ENCODE measurements around the gene KCNQ1. TPM values are rescaled to one million over a fixed set of nuclear protein-coding genes. Genes with fewer than 3 reads are reported as not detected.

KCNQ1 gene
- total and polyA plus RNA-seq, 2 experiments from 2014 or later = 0.45 to 0.87 TPM

GRCh38 chr11:2793701-2794045 lies 348.9 kb downstream of the KCNQ1 start (continued):
- no peak for TF ChIP-seq ZNF462 (CRISPR knock-in tag; IDR thresholded peaks at IDR 0.05)
- TF ChIP-seq POLR2AphosphoS5 (IDR thresholded peaks at IDR 0.05; ENCODE audit: low read depth) = no peak
- TF ChIP-seq JUNB (IDR thresholded peaks at IDR 0.05; ENCODE audit: unreplicated experiment) = no peak
- no peak for TF ChIP-seq EZH2phosphoT487 (IDR thresholded peaks at IDR 0.05; ENCODE audit: unreplicated experiment)
- no peak for TF ChIP-seq ZNF114 (CRISPR knock-in tag; IDR thresholded peaks at IDR 0.05)
- no peak for TF ChIP-seq CREB1 (CRISPR knock-in tag; IDR thresholded peaks at IDR 0.05; ENCODE audit: low read depth)
- TF ChIP-seq ZNF331 (CRISPR knock-in tag; IDR thresholded peaks at IDR 0.05; ENCODE audit: low read depth) = no peak
- TF ChIP-seq EZH2 (IDR thresholded peaks at IDR 0.05; ENCODE audit: low read depth, unreplicated experiment) = no peak
- TF ChIP-seq, protein P1, sequence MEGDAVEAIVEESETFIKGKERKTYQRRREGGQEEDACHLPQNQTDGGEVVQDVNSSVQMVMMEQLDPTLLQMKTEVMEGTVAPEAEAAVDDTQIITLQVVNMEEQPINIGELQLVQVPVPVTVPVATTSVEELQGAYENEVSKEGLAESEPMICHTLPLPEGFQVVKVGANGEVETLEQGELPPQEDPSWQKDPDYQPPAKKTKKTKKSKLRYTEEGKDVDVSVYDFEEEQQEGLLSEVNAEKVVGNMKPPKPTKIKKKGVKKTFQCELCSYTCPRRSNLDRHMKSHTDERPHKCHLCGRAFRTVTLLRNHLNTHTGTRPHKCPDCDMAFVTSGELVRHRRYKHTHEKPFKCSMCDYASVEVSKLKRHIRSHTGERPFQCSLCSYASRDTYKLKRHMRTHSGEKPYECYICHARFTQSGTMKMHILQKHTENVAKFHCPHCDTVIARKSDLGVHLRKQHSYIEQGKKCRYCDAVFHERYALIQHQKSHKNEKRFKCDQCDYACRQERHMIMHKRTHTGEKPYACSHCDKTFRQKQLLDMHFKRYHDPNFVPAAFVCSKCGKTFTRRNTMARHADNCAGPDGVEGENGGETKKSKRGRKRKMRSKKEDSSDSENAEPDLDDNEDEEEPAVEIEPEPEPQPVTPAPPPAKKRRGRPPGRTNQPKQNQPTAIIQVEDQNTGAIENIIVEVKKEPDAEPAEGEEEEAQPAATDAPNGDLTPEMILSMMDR (conservative IDR thresholded peaks at IDR 0.05; ENCODE audit: low read depth in 2 of 2) = no peak

Data from GM23338 (cell line).